ENCODE data around the gene PABPN1L.

- TF ChIP-seq CTCF (IDR thresholded peaks at IDR 0.05) (no peak), POLR2A (IDR thresholded peaks at IDR 0.05) (no peak)
These were observed 5.4 kb upstream of the PABPN1L start for GRCh38 chr16:88871730-88872416.

Measured in right lobe of liver (tissue), 4 donors.